ENCODE results near the gene PIK3R6.
"Not testable (repeated sequence)": the region's sequence is repeated elsewhere in the genome, so short reads cannot be mapped to it uniquely, and the experiment has no call there.

- TF ChIP-seq, protein P1, sequence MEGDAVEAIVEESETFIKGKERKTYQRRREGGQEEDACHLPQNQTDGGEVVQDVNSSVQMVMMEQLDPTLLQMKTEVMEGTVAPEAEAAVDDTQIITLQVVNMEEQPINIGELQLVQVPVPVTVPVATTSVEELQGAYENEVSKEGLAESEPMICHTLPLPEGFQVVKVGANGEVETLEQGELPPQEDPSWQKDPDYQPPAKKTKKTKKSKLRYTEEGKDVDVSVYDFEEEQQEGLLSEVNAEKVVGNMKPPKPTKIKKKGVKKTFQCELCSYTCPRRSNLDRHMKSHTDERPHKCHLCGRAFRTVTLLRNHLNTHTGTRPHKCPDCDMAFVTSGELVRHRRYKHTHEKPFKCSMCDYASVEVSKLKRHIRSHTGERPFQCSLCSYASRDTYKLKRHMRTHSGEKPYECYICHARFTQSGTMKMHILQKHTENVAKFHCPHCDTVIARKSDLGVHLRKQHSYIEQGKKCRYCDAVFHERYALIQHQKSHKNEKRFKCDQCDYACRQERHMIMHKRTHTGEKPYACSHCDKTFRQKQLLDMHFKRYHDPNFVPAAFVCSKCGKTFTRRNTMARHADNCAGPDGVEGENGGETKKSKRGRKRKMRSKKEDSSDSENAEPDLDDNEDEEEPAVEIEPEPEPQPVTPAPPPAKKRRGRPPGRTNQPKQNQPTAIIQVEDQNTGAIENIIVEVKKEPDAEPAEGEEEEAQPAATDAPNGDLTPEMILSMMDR (conservative IDR thresholded peaks at IDR 0.05; ENCODE audit: low read depth in 2 of 2) = not testable (repeated sequence)
- TF ChIP-seq, protein P2, sequence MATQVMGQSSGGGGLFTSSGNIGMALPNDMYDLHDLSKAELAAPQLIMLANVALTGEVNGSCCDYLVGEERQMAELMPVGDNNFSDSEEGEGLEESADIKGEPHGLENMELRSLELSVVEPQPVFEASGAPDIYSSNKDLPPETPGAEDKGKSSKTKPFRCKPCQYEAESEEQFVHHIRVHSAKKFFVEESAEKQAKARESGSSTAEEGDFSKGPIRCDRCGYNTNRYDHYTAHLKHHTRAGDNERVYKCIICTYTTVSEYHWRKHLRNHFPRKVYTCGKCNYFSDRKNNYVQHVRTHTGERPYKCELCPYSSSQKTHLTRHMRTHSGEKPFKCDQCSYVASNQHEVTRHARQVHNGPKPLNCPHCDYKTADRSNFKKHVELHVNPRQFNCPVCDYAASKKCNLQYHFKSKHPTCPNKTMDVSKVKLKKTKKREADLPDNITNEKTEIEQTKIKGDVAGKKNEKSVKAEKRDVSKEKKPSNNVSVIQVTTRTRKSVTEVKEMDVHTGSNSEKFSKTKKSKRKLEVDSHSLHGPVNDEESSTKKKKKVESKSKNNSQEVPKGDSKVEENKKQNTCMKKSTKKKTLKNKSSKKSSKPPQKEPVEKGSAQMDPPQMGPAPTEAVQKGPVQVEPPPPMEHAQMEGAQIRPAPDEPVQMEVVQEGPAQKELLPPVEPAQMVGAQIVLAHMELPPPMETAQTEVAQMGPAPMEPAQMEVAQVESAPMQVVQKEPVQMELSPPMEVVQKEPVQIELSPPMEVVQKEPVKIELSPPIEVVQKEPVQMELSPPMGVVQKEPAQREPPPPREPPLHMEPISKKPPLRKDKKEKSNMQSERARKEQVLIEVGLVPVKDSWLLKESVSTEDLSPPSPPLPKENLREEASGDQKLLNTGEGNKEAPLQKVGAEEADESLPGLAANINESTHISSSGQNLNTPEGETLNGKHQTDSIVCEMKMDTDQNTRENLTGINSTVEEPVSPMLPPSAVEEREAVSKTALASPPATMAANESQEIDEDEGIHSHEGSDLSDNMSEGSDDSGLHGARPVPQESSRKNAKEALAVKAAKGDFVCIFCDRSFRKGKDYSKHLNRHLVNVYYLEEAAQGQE (IDR thresholded peaks at IDR 0.05; ENCODE audit: unreplicated experiment) = not testable (repeated sequence)
- TF ChIP-seq EZH2phosphoT487 (IDR thresholded peaks at IDR 0.05; ENCODE audit: unreplicated experiment); EZH2 (IDR thresholded peaks at IDR 0.05; ENCODE audit: low read depth, unreplicated experiment); ZNF331 (CRISPR knock-in tag; IDR thresholded peaks at IDR 0.05; ENCODE audit: low read depth); JUNB (IDR thresholded peaks at IDR 0.05; ENCODE audit: unreplicated experiment); POLR2AphosphoS5 (IDR thresholded peaks at IDR 0.05; ENCODE audit: low read depth); STAT1 (IDR thresholded peaks at IDR 0.05; ENCODE audit: unreplicated experiment); NANOG (IDR thresholded peaks at IDR 0.05; ENCODE audit: borderline replicate concordance); CREB1 (CRISPR knock-in tag; IDR thresholded peaks at IDR 0.05; ENCODE audit: low read depth); ZNF114 (CRISPR knock-in tag; IDR thresholded peaks at IDR 0.05); ETS1 (IDR thresholded peaks at IDR 0.05): not testable (repeated sequence)
- TF ChIP-seq, protein P3, sequence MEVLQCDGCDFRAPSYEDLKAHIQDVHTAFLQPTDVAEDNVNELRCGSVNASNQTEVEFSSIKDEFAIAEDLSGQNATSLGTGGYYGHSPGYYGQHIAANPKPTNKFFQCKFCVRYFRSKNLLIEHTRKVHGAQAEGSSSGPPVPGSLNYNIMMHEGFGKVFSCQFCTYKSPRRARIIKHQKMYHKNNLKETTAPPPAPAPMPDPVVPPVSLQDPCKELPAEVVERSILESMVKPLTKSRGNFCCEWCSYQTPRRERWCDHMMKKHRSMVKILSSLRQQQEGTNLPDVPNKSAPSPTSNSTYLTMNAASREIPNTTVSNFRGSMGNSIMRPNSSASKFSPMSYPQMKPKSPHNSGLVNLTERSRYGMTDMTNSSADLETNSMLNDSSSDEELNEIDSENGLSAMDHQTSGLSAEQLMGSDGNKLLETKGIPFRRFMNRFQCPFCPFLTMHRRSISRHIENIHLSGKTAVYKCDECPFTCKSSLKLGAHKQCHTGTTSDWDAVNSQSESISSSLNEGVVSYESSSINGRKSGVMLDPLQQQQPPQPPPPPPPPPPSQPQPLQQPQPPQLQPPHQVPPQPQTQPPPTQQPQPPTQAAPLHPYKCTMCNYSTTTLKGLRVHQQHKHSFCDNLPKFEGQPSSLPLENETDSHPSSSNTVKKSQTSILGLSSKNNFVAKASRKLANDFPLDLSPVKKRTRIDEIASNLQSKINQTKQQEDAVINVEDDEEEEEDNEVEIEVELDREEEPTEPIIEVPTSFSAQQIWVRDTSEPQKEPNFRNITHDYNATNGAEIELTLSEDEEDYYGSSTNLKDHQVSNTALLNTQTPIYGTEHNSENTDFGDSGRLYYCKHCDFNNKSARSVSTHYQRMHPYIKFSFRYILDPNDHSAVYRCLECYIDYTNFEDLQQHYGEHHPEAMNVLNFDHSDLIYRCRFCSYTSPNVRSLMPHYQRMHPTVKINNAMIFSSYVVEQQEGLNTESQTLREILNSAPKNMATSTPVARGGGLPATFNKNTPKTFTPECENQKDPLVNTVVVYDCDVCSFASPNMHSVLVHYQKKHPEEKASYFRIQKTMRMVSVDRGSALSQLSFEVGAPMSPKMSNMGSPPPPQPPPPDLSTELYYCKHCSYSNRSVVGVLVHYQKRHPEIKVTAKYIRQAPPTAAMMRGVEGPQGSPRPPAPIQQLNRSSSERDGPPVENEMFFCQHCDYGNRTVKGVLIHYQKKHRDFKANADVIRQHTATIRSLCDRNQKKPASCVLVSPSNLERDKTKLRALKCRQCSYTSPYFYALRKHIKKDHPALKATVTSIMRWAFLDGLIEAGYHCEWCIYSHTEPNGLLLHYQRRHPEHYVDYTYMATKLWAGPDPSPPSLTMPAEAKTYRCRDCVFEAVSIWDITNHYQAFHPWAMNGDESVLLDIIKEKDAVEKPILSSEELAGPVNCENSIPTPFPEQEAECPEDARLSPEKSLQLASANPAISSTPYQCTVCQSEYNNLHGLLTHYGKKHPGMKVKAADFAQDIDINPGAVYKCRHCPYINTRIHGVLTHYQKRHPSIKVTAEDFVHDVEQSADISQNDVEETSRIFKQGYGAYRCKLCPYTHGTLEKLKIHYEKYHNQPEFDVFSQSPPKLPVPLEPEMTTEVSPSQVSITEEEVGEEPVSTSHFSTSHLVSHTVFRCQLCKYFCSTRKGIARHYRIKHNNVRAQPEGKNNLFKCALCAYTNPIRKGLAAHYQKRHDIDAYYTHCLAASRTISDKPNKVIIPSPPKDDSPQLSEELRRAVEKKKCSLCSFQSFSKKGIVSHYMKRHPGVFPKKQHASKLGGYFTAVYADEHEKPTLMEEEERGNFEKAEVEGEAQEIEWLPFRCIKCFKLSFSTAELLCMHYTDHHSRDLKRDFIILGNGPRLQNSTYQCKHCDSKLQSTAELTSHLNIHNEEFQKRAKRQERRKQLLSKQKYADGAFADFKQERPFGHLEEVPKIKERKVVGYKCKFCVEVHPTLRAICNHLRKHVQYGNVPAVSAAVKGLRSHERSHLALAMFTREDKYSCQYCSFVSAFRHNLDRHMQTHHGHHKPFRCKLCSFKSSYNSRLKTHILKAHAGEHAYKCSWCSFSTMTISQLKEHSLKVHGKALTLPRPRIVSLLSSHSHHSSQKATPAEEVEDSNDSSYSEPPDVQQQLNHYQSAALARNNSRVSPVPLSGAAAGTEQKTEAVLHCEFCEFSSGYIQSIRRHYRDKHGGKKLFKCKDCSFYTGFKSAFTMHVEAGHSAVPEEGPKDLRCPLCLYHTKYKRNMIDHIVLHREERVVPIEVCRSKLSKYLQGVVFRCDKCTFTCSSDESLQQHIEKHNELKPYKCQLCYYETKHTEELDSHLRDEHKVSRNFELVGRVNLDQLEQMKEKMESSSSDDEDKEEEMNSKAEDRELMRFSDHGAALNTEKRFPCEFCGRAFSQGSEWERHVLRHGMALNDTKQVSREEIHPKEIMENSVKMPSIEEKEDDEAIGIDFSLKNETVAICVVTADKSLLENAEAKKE (CRISPR knock-in tag; IDR thresholded peaks at IDR 0.05) = not testable (repeated sequence)
Observed at GRCh38 chr17:8856205-8856603, 11.3 kb downstream of the PIK3R6 start.
